Mesendoderm (in vitro differentiated cells): Measurements from ENCODE around the gene FBLN1.

Experiments used
- DNase-seq: peaks from one replicate; pipeline ENCODE4 v3.0.0; 2013
- H2AK5ac ChIP-seq: 2 replicates; pipeline ENCODE4 v1.6.1; 2013; ENCODE audit warnings: low read length, inconsistent platforms
- H2BK120ac ChIP-seq: 2 replicates; pipeline ENCODE4 v1.6.1; 2013; ENCODE audit warnings: low read depth, mild to moderate bottlenecking, low read length, moderate library complexity, mixed read lengths
- H2BK15ac ChIP-seq: replicated peaks from 2 replicates; pipeline ENCODE4 v1.6.1; 2013; ENCODE audit warnings: low read depth, mild to moderate bottlenecking, moderate library complexity
- H2BK5ac ChIP-seq: 2 replicates; pipeline ENCODE4 v1.6.1; 2013; ENCODE audit warnings: low read length, inconsistent platforms
- H3K18ac ChIP-seq: 2 replicates; pipeline ENCODE4 v1.6.1; 2013; ENCODE audit warnings: mild to moderate bottlenecking, low read length, mixed read lengths
- H3K23ac ChIP-seq: one replicate; pipeline ENCODE4 v1.6.1; 2013; ENCODE audit warnings: low read length
- H3K27ac ChIP-seq: 2 replicates; pipeline ENCODE4 v1.5.1; 2013; ENCODE audit warnings: low read depth, mild to moderate bottlenecking, inconsistent platforms, low read length, moderate library complexity
- H3K27me3 ChIP-seq: 2 replicates; pipeline ENCODE4 v1.6.1; 2013; ENCODE audit warnings: low read length, control low read depth, mild to moderate bottlenecking, inconsistent platforms; ENCODE audit not compliant: insufficient read depth, poor library complexity
- H3K36me3 ChIP-seq: 2 replicates; pipeline ENCODE4 v1.6.1; 2013; ENCODE audit warnings: low read length, inconsistent platforms; ENCODE audit not compliant: control insufficient read depth, insufficient read depth
- H3K4ac ChIP-seq: one replicate; pipeline ENCODE4 v1.6.1; 2013; ENCODE audit warnings: low read depth, mild to moderate bottlenecking, low read length, moderate library complexity
- H3K4me1 ChIP-seq: 2 replicates; pipeline ENCODE4 v1.6.1; 2013; ENCODE audit warnings: low read depth, low read length, inconsistent platforms; ENCODE audit not compliant: control insufficient read depth
- H3K4me2 ChIP-seq: 2 replicates; pipeline ENCODE4 v1.6.1; 2013; ENCODE audit warnings: low read length
- H3K4me3 ChIP-seq: 2 replicates; pipeline ENCODE4 v1.5.1; 2013; ENCODE audit warnings: mild to moderate bottlenecking, low read length
- H3K56ac ChIP-seq: one replicate; pipeline ENCODE4 v1.6.1; 2013; ENCODE audit warnings: low read length
- H3K79me1 ChIP-seq: 2 replicates; pipeline ENCODE4 v1.6.1; 2013; ENCODE audit warnings: low read length, inconsistent platforms
- H3K79me2 ChIP-seq: 2 replicates; pipeline ENCODE4 v1.6.1; 2013; ENCODE audit warnings: mild to moderate bottlenecking, low read length; ENCODE audit not compliant: control insufficient read depth, insufficient read depth
- H3K9ac ChIP-seq: 2 replicates; pipeline ENCODE4 v1.6.1; 2013; ENCODE audit warnings: low read length, inconsistent platforms
- H4K5ac ChIP-seq: one replicate; pipeline ENCODE4 v1.6.1; 2013; ENCODE audit warnings: low read length
- H4K8ac ChIP-seq: one replicate; pipeline ENCODE4 v1.6.1; 2013; ENCODE audit warnings: low read depth, mild to moderate bottlenecking, control low read depth, low read length, moderate library complexity
- WGBS: extraction: QIAGEN DNeasy Blood & Tissue Kit; methylation state at CpG from one replicate; pipeline ENCODE4 v1.1.7; 2013; ENCODE audit warnings: low lambda C conversion rate, missing lambda C conversion rate; ENCODE audit not compliant: insufficient coverage; ENCODE audit errors: extremely low coverage; 5-methylcytosine and 5-hydroxymethylcytosine counted together

The FBLN1 gene

GRCh38 chr22:45544588-45545170 lies 42.0 kb downstream of the FBLN1 start:
- Histone ChIP-seq H4K8ac (no peak overlapping the region), H3K36me3 (peaks cover 38% of the 10 kb centered on the region), H2AK5ac (no peak overlapping the region), H3K79me1 (no peaks in the 10 kb centered on the region), H2BK120ac (no peak overlapping the region), H3K79me2 (no peaks in the 10 kb centered on the region), H3K23ac (no peak overlapping the region), H3K27ac (no peak overlapping the region), H3K4me3 (no peak overlapping the region), H4K5ac (no peak overlapping the region), H3K56ac (no peak overlapping the region), H3K4me2 (no peak overlapping the region), H3K9ac (no peak overlapping the region), H3K4ac (no peak overlapping the region), H2BK15ac (no peak overlapping the region), H3K27me3 (no peaks in the 10 kb centered on the region), H3K18ac (no peak overlapping the region), H2BK5ac (no peak overlapping the region), H3K4me1 (no peaks in the 10 kb centered on the region)
- no peak for DNase-seq
- WGBS = no CpG with 5 or more reads among the region's 12 CpGs

DNA sequence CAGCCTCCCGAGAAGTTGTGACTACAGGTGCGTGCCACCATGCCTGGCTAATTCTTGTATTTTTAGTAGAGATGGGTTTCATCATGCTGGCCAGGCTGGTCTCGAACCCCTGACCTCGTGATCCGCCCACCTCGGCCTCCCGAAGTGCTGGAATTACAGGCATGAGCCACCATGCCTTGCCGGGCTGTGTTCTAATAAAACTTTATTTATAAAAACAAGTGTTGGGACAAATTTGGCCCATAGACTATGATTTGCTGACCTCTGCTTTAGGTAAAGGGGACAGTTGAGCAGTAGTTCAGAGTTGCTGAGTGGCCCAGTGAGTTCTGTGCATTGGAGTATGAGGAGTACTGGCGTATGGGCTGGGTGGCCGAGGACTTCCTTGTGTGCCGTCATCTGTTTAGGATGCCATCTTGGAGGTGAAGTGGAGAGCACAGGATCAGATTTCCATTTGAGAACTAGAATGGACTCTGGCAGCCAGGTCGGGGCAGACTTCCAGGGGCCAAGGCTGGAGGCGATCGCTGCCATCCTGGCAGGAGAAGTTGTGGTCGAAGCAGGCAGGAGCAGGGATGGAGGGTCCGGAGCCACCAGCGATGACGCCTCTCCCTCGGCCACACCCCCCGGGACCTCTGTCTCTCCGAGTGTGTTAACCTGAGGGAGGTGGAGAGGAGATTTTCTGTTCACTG lies 43.8 kb downstream of the FBLN1 start:
- no CpG with 5 or more reads among the region's 21 CpGs for WGBS
- Histone ChIP-seq H3K4me1 (no peaks in the 10 kb centered on the region), H3K79me1 (no peaks in the 10 kb centered on the region), H3K9ac (no peak overlapping the region), H3K4me2 (no peak overlapping the region), H3K27ac (no peak overlapping the region), H3K18ac (no peak overlapping the region), H3K27me3 (no peaks in the 10 kb centered on the region), H3K79me2 (no peaks in the 10 kb centered on the region), H3K36me3 (peaks cover 43% of the 10 kb centered on the region), H2AK5ac (no peak overlapping the region), H3K23ac (no peak overlapping the region), H3K4me3 (no peak overlapping the region), H4K5ac (no peak overlapping the region), H2BK5ac (no peak overlapping the region), H3K4ac (no peak overlapping the region), H3K56ac (no peak overlapping the region), H4K8ac (no peak overlapping the region), H2BK120ac (no peak overlapping the region), H2BK15ac (no peak overlapping the region)
- DNase-seq = no peak

- H3K79me1 ChIP-seq = no peaks in the 10 kb centered on the region
- H3K4me3 ChIP-seq = no peak overlapping the region
- H2AK5ac ChIP-seq = no peak overlapping the region
- H2BK120ac ChIP-seq = no peak overlapping the region
- H3K9ac ChIP-seq = no peak overlapping the region
- no peak overlapping the region for H3K27ac ChIP-seq
- H3K27me3 ChIP-seq = no peaks in the 10 kb centered on the region
- no CpG with 5 or more reads among the region's 11 CpGs for WGBS
- no peak overlapping the region for H2BK15ac ChIP-seq
- H4K5ac ChIP-seq = no peak overlapping the region
- no peak overlapping the region for H2BK5ac ChIP-seq
- H3K4me1 ChIP-seq = no peaks in the 10 kb centered on the region
- H4K8ac ChIP-seq = no peak overlapping the region
- no peak for DNase-seq
- H3K36me3 ChIP-seq = peaks cover 43% of the 10 kb centered on the region
- no peak overlapping the region for H3K4ac ChIP-seq
- H3K23ac ChIP-seq = no peak overlapping the region
- no peak overlapping the region for H3K56ac ChIP-seq
- H3K79me2 ChIP-seq = no peaks in the 10 kb centered on the region
- H3K18ac ChIP-seq = no peak overlapping the region
- H3K4me2 ChIP-seq = no peak overlapping the region
Observed at GRCh38 chr22:45547016-45547345, 44.3 kb downstream of the FBLN1 start.

DNA sequence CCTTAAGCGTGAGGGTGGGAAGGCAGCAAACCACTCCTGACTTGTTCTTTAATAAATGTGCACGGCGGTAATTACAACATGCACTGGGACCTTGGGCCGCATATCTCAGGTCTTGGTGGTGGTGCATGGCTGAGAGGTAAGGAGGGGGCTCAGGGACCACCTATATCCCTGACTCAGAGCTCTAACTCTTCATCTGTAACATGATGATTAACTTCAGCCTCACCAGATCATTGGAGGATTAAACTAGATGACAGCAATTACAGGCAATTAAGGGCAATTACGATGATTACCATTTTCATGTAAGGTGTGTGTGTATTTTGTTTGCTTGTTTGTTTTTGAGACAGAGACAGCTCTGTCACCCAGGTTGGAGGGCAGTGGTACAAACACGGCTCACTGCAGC lies 45.0 kb downstream of the FBLN1 start:
- WGBS = no CpG with 5 or more reads among the region's 6 CpGs
- Histone ChIP-seq H3K27me3 (no peaks in the 10 kb centered on the region), H3K23ac (no peak overlapping the region), H3K79me2 (no peaks in the 10 kb centered on the region), H2BK120ac (no peak overlapping the region), H3K18ac (no peak overlapping the region), H3K56ac (no peak overlapping the region), H3K27ac (no peak overlapping the region), H2BK5ac (no peak overlapping the region), H3K9ac (no peak overlapping the region), H3K4ac (no peak overlapping the region), H2BK15ac (no peak overlapping the region), H3K4me3 (no peak overlapping the region), H2AK5ac (no peak overlapping the region), H3K4me1 (no peaks in the 10 kb centered on the region), H4K8ac (no peak overlapping the region), H3K36me3 (peaks cover 39% of the 10 kb centered on the region), H4K5ac (no peak overlapping the region), H3K79me1 (no peaks in the 10 kb centered on the region), H3K4me2 (no peak overlapping the region)
- DNase-seq = no peak

DNA sequence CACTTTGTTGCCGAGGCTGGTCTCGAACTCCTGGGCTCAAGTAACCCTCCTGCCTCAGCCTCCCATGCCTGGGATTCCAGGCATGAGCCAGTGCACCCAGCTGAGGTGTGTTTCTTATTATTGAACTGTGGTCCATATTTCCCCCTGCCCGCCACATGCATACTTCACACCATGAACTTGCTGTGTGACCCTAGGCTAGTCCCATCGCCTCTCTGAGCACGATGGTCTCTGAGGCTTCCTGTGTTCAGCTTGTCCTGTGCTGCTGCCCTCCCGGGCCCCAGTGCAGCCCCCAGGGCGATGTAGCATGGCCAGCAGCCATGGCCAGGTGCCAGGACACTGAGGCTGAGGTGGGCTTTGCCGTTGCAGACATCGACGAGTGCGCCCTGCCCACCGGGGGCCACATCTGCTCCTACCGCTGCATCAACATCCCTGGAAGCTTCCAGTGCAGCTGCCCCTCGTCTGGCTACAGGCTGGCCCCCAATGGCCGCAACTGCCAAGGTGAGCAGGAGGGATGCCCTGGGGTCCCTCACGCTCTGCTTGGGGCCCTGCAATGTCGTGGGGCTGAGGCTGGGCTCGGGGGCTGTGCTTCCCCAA lies 45.7 kb downstream of the FBLN1 start:
- Histone ChIP-seq H3K56ac (no peak overlapping the region), H3K79me2 (no peaks in the 10 kb centered on the region), H3K4ac (no peak overlapping the region), H3K23ac (no peak overlapping the region), H4K8ac (no peak overlapping the region), H3K27me3 (no peaks in the 10 kb centered on the region), H2BK5ac (no peak overlapping the region), H3K36me3 (peaks cover 37% of the 10 kb centered on the region), H3K4me2 (no peak overlapping the region), H3K18ac (no peak overlapping the region), H3K4me1 (no peaks in the 10 kb centered on the region), H2AK5ac (no peak overlapping the region), H2BK15ac (no peak overlapping the region), H2BK120ac (no peak overlapping the region), H3K79me1 (no peaks in the 10 kb centered on the region), H3K4me3 (no peak overlapping the region), H4K5ac (no peak overlapping the region), H3K27ac (peak overlapping the region; percentile 19), H3K9ac (no peak overlapping the region)
- no peak for DNase-seq
- WGBS = no CpG with 5 or more reads among the region's 18 CpGs
